HepG2 (cell line): Measurements from ENCODE around the gene NCOA5. TPM values are rescaled to one million over a fixed set of nuclear protein-coding genes. Genes with fewer than 3 reads are reported as not detected.

Experiments
- BHLHE40 ChIP-seq: IDR thresholded peaks from 2 replicates; pipeline ENCODE4 v1.6.1; 2011; ENCODE audit warnings: low read length, improper control_type of control experiment
- CTCF ChIP-seq: sonication (generic); formaldehyde crosslinking; IDR thresholded peaks from 2 replicates; pipeline ENCODE4 v1.5.0; 2020; ENCODE audit warnings: mild to moderate bottlenecking, missing genetic modification reagents, moderate library complexity
- ESRRA ChIP-seq: sonication (generic); formaldehyde crosslinking; IDR thresholded peaks from 2 replicates; pipeline ENCODE4 v1.5.1; 2020; ENCODE audit warnings: mild to moderate bottlenecking, low read depth, missing genetic modification reagents
- GATAD2A ChIP-seq: IDR thresholded peaks from 2 replicates; pipeline ENCODE4 v1.6.1; 2016
- ZBTB38 ChIP-seq: sonication (generic); formaldehyde crosslinking; IDR thresholded peaks from 2 replicates; pipeline ENCODE4 v1.5.1; 2020; ENCODE audit warnings: mild to moderate bottlenecking, missing genetic modification reagents
- polyA plus RNA-seq, 8 experiments: library from polyadenylated mRNA; depleted of rRNA in 3 of 8; stranded (reverse) in 7 of 8; unstranded in 1 of 8; fragments of >200 nt; fragmentation: Illumina TruSeq in 4 of 8; extraction: Trizol in 4 of 8; gene quantifications; 2 replicates each; pipeline versions ENCODE4 v1.2.1 to v1.2.3, GENCODE V29; 2011 to 2016; ENCODE audit warnings: low read depth in 4 of 8, missing spikeins in 1 of 8, mixed read lengths in 1 of 8; ENCODE audit not compliant: insufficient read depth in 1 of 8
- total RNA-seq, 5 experiments: library from RNA; depleted of rRNA; stranded (reverse); fragments of >200 nt; fragmentation: Illumina TruSeq; extraction: Trizol; gene quantifications; 2 replicates each; pipeline ENCODE4 v1.2.3, GENCODE V29; 2016; ENCODE audit warnings: low read depth in 1 of 5
- TF ChIP-seq, protein P1 (sequence below), 2 experiments: fragments of 450-650 bp in 1 of 2; sonication (generic) in 1 of 2; formaldehyde crosslinking in 1 of 2; IDR thresholded peaks; 2 replicates each; pipeline versions ENCODE4 v1.6.1 to v1.8.0; 2016 to 2022; ENCODE audit warnings: antibody characterized with exemption in 1 of 2, mild to moderate bottlenecking in 1 of 2, missing genetic modification reagents in 1 of 2
- TF ChIP-seq, protein P2 (sequence below): sonication (generic); formaldehyde crosslinking; IDR thresholded peaks from 2 replicates; pipeline ENCODE4 v1.4.0; 2020; ENCODE audit warnings: missing genetic modification reagents
- TF ChIP-seq, protein P3 (sequence below): sonication (generic); formaldehyde crosslinking; IDR thresholded peaks from 2 replicates; pipeline ENCODE4 v1.5.1; 2020; ENCODE audit warnings: mild to moderate bottlenecking, missing genetic modification reagents

Gene NCOA5
- total and polyA plus RNA-seq, 2 of the 13 experiments (the other 11 are each of a cell fraction or from before 2014, with no cell fraction given) = 16.5 to 28.4 TPM

DNA sequence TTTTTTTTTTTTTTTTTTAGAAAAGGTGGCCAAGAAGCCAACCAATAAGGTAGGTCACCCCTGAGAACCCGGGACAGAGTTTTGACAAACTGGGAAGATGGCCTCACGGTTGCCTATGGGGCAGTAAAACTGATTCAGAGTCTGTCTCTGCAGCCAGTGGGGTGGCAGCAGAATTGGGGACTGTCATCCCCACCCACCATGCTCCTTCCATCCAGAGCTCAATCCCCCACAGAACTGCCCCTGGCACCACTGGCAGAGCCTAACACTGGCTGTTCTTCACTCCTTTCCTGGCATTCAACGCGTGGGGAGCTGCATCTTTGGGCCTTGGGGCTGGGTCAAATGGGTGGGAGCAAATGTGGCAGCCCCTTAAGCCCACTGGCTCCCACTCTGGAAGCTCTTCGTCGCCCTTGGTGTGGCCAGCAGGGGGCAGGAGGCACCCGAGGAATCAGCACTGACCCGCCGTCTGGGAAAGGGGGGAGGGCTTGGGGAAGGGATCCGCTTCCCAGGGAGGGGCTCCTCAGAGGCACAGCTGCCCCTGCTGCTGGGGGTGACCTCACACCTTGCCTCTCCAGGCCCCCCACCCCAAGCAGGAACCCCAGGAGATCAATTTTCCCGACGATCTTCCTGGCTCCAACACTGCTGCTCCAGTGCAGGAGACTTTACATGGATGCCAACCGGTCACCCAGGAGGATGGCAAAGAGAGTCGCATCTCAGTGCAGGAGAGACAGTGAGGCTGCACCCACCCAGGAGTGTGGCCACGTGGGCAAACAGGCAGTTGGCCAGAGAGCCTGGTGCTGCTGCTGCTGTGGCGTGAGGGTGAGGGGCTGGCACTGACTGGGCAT, 38.8 kb upstream of the NCOA5 start (continued):
- TF ChIP-seq, protein P1, sequence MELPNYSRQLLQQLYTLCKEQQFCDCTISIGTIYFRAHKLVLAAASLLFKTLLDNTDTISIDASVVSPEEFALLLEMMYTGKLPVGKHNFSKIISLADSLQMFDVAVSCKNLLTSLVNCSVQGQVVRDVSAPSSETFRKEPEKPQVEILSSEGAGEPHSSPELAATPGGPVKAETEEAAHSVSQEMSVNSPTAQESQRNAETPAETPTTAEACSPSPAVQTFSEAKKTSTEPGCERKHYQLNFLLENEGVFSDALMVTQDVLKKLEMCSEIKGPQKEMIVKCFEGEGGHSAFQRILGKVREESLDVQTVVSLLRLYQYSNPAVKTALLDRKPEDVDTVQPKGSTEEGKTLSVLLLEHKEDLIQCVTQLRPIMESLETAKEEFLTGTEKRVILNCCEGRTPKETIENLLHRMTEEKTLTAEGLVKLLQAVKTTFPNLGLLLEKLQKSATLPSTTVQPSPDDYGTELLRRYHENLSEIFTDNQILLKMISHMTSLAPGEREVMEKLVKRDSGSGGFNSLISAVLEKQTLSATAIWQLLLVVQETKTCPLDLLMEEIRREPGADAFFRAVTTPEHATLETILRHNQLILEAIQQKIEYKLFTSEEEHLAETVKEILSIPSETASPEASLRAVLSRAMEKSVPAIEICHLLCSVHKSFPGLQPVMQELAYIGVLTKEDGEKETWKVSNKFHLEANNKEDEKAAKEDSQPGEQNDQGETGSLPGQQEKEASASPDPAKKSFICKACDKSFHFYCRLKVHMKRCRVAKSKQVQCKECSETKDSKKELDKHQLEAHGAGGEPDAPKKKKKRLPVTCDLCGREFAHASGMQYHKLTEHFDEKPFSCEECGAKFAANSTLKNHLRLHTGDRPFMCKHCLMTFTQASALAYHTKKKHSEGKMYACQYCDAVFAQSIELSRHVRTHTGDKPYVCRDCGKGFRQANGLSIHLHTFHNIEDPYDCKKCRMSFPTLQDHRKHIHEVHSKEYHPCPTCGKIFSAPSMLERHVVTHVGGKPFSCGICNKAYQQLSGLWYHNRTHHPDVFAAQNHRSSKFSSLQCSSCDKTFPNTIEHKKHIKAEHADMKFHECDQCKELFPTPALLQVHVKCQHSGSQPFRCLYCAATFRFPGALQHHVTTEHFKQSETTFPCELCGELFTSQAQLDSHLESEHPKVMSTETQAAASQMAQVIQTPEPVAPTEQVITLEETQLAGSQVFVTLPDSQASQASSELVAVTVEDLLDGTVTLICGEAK (IDR thresholded peaks at IDR 0.05) = no peak
- TF ChIP-seq, protein P1 (CRISPR knock-in tag; IDR thresholded peaks at IDR 0.05) = no peak
- TF ChIP-seq ESRRA (CRISPR knock-in tag) = no peak
- TF ChIP-seq, protein P2, sequence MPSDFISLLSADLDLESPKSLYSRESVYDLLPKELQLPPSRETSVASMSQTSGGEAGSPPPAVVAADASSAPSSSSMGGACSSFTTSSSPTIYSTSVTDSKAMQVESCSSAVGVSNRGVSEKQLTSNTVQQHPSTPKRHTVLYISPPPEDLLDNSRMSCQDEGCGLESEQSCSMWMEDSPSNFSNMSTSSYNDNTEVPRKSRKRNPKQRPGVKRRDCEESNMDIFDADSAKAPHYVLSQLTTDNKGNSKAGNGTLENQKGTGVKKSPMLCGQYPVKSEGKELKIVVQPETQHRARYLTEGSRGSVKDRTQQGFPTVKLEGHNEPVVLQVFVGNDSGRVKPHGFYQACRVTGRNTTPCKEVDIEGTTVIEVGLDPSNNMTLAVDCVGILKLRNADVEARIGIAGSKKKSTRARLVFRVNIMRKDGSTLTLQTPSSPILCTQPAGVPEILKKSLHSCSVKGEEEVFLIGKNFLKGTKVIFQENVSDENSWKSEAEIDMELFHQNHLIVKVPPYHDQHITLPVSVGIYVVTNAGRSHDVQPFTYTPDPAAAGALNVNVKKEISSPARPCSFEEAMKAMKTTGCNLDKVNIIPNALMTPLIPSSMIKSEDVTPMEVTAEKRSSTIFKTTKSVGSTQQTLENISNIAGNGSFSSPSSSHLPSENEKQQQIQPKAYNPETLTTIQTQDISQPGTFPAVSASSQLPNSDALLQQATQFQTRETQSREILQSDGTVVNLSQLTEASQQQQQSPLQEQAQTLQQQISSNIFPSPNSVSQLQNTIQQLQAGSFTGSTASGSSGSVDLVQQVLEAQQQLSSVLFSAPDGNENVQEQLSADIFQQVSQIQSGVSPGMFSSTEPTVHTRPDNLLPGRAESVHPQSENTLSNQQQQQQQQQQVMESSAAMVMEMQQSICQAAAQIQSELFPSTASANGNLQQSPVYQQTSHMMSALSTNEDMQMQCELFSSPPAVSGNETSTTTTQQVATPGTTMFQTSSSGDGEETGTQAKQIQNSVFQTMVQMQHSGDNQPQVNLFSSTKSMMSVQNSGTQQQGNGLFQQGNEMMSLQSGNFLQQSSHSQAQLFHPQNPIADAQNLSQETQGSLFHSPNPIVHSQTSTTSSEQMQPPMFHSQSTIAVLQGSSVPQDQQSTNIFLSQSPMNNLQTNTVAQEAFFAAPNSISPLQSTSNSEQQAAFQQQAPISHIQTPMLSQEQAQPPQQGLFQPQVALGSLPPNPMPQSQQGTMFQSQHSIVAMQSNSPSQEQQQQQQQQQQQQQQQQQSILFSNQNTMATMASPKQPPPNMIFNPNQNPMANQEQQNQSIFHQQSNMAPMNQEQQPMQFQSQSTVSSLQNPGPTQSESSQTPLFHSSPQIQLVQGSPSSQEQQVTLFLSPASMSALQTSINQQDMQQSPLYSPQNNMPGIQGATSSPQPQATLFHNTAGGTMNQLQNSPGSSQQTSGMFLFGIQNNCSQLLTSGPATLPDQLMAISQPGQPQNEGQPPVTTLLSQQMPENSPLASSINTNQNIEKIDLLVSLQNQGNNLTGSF (CRISPR knock-in tag) = no peak
- no peak for TF ChIP-seq ZBTB38 (CRISPR knock-in tag)
- TF ChIP-seq, protein P3, sequence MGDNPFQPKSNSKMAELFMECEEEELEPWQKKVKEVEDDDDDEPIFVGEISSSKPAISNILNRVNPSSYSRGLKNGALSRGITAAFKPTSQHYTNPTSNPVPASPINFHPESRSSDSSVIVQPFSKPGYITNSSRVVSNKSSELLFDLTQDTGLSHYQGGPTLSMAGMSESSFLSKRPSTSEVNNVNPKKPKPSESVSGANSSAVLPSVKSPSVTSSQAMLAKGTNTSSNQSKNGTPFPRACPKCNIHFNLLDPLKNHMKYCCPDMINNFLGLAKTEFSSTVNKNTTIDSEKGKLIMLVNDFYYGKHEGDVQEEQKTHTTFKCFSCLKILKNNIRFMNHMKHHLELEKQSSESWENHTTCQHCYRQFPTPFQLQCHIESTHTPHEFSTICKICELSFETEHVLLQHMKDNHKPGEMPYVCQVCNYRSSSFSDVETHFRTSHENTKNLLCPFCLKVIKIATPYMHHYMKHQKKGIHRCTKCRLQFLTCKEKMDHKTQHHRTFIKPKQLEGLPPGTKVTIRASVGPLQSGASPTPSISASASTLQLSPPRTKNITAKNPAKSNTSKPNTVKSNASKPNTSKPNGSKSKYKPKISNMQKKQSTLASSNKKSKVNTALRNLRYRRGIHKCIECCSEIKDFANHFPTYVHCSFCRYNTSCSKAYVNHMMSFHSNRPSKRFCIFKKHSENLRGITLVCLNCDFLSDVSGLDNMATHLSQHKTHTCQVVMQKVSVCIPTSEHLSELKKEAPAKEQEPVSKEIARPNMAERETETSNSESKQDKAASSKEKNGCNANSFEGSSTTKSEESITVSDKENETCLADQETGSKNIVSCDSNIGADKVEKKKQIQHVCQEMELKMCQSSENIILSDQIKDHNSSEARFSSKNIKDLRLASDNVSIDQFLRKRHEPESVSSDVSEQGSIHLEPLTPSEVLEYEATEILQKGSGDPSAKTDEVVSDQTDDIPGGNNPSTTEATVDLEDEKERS = no peak
- TF ChIP-seq BHLHE40 = no peak
- TF ChIP-seq CTCF (CRISPR knock-in tag) = peak; percentile 78
- no peak for TF ChIP-seq GATAD2A (CRISPR knock-in tag)
